Skeletal muscle cell (primary cell): Measurements from ENCODE around the gene ICA1.

Experiments used
- DNase-seq: peaks from one replicate; pipeline ENCODE4 v3.0.0-alpha.2; 2010; ENCODE audit warnings: low read depth
- H3K4me3 ChIP-seq: 2 replicates; pipeline ENCODE4 v1.5.1; 2011; ENCODE audit warnings: low read depth, mild to moderate bottlenecking, control low read depth, low read length, moderate library complexity

Gene ICA1

GRCh38 chr7:8232999-8233847 lies 28.7 kb downstream of the ICA1 start:
- DNase-seq = no peak
- H3K4me3 ChIP-seq = no peak overlapping the region

GRCh38 chr7:8229927-8230326 lies 32.0 kb downstream of the ICA1 start:
- DNase-seq = no peak
- no peak overlapping the region for H3K4me3 ChIP-seq

- no peak overlapping the region for H3K4me3 ChIP-seq
- DNase-seq = no peak
Observed at GRCh38 chr7:8228766-8229674, 32.9 kb downstream of the ICA1 start.

DNA sequence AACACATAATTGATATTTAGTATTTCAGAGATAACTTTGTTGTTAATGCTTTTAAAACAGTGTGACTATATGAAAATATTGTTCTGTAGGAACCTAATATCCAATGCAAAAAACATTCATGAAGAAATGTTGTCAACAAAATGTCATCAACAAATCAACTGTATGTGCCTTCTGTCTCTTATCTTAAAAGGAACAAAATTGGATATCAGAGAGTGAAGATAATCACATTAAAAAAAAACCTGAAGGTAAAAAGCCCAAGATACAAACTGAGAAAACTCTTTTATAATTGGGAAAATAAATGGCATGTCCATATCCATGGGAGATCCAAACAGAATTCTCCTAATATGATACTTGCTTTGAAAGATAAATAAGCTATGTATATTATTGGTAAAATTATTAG lies 33.9 kb downstream of the ICA1 start:
- DNase-seq = no peak
- no peak overlapping the region for H3K4me3 ChIP-seq

DNA sequence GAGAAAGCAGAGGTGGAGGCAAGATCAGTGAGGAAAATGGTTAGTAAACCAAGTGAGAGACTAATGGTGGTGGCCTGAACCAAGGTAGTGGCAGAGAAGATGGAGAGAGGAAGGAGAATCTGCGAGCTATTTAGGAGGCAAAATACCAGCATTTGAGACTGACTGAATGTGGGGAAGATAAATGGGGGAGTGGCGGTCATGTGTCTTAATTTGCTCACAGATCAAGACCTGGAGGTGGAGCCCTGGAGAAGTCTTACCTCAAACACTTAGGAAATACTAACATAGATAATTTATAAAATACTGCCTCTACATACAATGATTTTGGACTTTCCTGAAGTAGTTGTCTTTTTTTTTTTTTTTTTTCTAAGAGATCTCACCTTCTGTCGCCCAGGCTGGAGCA lies 34.7 kb downstream of the ICA1 start:
- DNase-seq = no peak
- H3K4me3 ChIP-seq = no peak overlapping the region

GRCh38 chr7:8226501-8226900 lies 35.5 kb downstream of the ICA1 start:
- DNase-seq = no peak
- H3K4me3 ChIP-seq = no peak overlapping the region

- DNase-seq = no peak
Observed at GRCh38 chr7:8221567-8221966, 40.4 kb downstream of the ICA1 start.

GRCh38 chr7:8221101-8221495 lies 40.9 kb downstream of the ICA1 start:
- H3K4me3 ChIP-seq = no peak overlapping the region

More at GRCh38 chr7:8221567-8221966, 40.4 kb downstream of the ICA1 start:
- H3K4me3 ChIP-seq = no peak overlapping the region

DNA sequence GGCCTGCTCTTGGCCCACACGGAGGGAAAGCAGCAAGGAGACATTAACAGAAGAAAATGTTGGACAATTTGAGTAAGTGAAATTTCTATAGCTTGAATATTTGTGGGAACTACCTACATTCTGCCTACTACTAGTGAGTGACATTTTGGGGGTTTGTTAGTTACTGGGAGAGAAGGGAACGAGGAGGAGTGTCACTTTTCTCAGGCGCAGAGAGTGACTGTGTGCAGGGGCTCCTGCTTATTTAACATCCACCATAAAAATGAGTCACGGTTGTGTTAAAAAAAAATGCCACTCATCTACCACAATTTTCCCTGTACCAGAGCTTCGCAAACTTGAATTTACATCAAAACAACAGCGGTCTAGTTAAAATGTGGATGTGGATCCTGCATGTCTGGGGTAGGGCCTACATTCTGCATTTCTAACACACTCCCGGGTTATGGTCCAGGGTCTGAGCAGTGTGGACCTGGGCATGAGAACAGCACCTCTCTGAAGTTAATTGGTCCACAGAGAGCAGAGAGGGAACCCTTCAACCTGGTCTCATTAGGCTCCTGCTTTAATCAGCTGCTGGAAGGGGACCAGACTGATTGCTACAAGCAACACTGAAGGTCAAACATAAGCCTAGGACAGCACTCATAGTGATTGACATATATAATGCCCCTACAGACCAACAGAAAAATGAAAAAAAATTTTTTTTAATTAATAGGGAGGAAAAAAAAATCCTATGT lies 41.4 kb downstream of the ICA1 start:
- H3K4me3 ChIP-seq = no peak overlapping the region
- no peak for DNase-seq

More at GRCh38 chr7:8221101-8221495, 40.9 kb downstream of the ICA1 start:
- no peak for DNase-seq

DNA sequence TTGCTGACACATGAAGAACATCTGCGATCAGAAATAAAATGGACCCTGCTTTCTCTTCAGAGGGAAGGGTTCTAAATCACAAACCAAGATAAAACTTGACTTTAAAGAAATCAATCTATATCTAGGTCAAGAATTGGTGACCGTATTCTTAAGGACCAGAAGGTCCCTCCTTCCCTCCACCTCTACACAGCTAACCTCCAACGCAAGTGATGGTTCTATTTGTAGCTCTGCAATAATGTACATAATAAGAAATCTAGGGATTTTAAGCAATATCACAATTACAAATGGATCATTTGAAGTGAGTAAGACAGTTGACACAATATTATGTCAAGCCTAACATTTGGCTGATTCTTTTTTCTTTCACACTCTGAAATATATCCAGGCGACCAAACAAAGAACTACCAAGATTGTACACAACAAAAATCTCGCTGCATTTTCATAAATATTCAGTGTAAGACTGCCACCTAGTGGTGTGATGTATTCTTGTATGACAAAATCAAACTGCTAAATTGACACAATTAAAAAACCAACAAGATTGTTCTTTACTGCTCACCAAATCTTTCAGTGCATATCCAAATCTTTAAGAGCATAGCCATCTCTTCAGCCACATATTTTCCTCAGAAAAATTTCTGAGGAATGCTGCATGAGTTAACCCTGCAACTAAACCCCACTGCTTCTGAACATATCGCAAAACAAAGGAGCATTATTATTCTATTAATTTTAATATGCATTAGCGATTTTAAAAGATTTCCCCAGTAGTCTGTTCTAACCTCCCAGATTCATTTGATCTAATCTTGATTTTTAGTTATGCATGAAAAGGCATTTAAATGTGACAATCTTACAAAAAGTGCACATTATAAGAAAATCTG lies 44.5 kb downstream of the ICA1 start:
- DNase-seq = no peak
- H3K4me3 ChIP-seq = no peak overlapping the region

DNA sequence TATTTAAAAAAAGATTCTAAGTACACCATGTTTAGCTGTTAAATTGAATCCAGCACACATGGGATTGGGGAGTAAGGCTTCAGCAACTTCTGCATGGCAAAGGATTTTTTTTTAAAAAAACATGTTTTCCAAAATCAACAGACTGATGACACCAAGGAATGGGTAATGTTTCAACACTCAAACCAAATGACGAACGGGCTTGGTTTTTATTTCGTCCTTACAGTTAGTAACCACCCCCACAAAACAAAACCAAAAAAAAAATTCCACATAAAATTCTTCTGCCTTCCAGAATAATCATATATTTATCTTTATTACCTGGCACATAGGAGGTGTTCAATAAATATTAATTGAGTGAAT lies 45.7 kb downstream of the ICA1 start:
- H3K4me3 ChIP-seq = no peak overlapping the region
- DNase-seq = no peak

GRCh38 chr7:8215648-8216333 lies 46.2 kb downstream of the ICA1 start:
- no peak for DNase-seq
- H3K4me3 ChIP-seq = no peak overlapping the region

DNA sequence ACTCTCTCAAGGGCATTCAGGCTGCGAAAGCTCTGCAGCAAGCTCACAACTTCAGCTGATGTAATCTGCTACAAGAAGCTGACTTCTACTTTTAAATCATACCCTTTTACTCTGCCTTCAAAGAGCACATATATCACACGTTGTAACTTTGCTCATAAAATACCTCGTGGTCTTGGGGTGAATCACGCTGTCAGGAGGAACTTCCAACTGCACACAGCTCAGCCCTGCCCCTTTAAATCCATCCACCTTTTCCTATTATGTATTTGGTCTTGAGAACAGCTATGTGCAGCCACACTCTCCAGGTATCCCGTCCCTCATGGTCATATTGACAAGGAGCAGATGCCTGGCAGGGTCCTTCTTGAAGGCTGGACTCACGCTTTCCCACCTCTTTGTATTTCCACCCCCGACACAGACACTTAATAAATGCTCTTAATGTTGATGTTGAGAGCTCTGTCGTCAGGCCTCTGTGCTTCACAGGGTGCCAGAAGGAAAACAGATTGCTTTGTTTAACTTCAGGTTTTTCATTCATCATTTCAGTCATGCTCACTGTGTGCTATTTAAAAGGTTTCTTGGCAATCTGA lies 47.6 kb downstream of the ICA1 start:
- DNase-seq = peak; percentile 60
- H3K4me3 ChIP-seq = no peak overlapping the region

DNA sequence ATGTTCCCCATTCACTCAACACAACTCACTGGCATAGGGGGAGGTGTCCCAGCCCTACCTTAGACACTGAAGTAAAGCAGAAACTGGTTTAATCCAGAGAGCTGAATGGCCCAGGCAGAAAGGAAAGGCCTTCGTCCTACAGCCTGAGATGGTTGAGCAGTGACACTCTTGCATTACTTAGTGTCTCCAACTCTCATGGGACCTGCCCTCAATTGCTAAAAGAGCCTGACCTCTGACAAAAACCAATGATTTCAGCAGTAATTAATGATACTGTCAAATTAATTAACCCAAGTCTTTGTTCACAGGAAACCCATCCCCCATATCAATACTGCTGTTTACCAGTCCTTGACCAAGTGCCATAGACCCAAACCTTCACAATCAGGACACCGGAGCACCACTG lies 48.6 kb downstream of the ICA1 start:
- no peak for DNase-seq
- no peak overlapping the region for H3K4me3 ChIP-seq

DNA sequence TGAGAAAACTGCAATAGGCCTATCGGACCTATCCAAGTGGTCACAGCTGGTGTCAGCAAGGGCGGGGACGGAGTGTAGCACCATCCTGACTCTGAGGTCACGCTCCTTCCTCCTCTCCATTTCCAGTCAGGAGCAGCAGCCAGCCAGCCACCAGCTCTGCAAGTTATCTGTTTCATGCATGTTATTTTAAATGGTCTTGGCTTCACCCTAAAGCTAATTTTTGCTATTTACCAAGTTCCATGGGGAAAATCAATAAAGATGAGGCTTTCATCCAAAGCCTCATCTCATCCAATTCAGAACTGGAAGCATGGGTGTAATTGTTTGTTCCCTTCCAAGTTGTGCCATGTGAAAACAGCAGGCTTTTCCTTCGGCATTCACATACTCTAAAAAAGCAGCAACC lies 49.3 kb downstream of the ICA1 start:
- no peak for DNase-seq
- no peak overlapping the region for H3K4me3 ChIP-seq

GRCh38 chr7:8211725-8212096 lies 50.3 kb downstream of the ICA1 start:
- no peak overlapping the region for H3K4me3 ChIP-seq
- no peak for DNase-seq

DNA sequence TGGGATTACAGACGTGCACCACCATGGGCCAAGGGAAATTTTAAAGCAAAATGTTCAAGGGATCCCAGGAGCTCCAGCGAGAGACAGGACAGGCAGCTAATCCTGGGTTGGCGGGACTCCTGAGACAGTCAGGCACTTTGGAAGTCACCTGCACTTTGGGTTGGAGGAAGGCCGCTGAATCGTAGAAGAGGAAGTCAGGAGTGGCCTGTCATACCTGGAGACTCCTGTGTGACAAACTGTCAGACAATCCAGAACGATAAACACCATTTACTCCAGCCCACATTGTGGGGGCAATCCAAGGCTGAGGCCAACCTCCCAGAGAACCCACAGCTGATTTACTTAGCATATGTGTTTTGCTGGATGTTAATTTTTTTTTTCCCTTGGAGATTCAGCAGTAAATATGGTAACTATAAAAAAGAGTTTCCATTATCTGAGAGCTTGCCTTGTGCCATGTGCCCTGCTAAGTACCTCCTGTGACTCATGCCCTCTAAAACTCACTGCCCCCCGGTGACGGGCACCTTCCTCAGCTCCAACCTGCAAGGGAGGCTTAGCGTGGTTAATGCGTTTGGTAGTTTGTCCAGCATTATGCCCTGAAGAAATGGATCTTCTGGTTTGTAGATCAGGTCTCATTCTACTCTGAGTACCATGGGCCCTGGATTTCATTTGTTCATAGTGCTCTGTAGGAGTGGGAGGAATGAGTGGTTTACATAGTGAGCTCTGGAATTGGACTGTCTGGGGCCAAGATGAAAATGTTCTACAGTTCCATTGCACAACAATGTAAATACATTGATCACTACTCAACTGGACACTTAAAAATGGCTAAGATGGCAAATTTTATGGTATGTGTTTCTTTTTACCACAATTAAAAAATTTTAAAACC lies 50.9 kb downstream of the ICA1 start:
- DNase-seq = no peak

More for the DNA sequence above, 50.9 kb downstream of the ICA1 start:
- no peak overlapping the region for H3K4me3 ChIP-seq
